RWPE2 (cell line): ENCODE results near the gene RPS16.
A peak's percentile ranks its signal among the peaks of the same experiment; 100 is the strongest.

Experiments
- ATAC-seq: fragments of 200-7000 bp; cut with Tn5 transposase; 3 replicates; pipeline ENCODE4 v1.9.1; 2021; ENCODE audit warnings: low read depth
- DNase-seq: peaks from one replicate; pipeline ENCODE4 v3.0.0-alpha.2; 2020; ENCODE audit warnings: low spot score
- H3K27ac ChIP-seq: fragments of 450-650 bp; 2 replicates; pipeline ENCODE4 v1.5.1; 2017; ENCODE audit warnings: mild to moderate bottlenecking; ENCODE audit not compliant: poor library complexity, severe bottlenecking
- H3K27me3 ChIP-seq: fragments of 250-450 bp; sonication (Bioruptor Pico); 2 replicates; pipeline ENCODE4 v1.5.1; 2021; ENCODE audit warnings: mild to moderate bottlenecking, moderate library complexity; ENCODE audit not compliant: insufficient read depth, poor library complexity, severe bottlenecking
- H3K36me3 ChIP-seq: fragments of 250-450 bp; sonication (Bioruptor Pico); 2 replicates; pipeline ENCODE4 v1.5.1; 2020; ENCODE audit warnings: low read depth, mild to moderate bottlenecking, moderate library complexity
- H3K4me1 ChIP-seq: fragments of 250-450 bp; sonication (Bioruptor Pico); 2 replicates; pipeline ENCODE4 v1.5.1; 2021; ENCODE audit warnings: mild to moderate bottlenecking, moderate library complexity; ENCODE audit not compliant: insufficient read depth, poor library complexity, severe bottlenecking
- H3K4me3 ChIP-seq: fragments of 250-450 bp; sonication (Bioruptor Pico); 2 replicates; pipeline ENCODE4 v1.5.1; 2021; ENCODE audit warnings: mild to moderate bottlenecking, moderate library complexity; ENCODE audit not compliant: severe bottlenecking
- H3K9me3 ChIP-seq: fragments of 250-450 bp; sonication (Bioruptor Pico); 2 replicates; pipeline ENCODE4 v1.5.1; 2021; ENCODE audit warnings: mild to moderate bottlenecking, moderate library complexity; ENCODE audit not compliant: severe bottlenecking
- CTCF ChIP-seq: fragments of 450-650 bp; IDR thresholded peaks from one replicate; pipeline ENCODE4 v1.5.1; 2017; ENCODE audit warnings: mild to moderate bottlenecking, moderate library complexity; ENCODE audit not compliant: poor library complexity, severe bottlenecking

RPS16 gene

DNA sequence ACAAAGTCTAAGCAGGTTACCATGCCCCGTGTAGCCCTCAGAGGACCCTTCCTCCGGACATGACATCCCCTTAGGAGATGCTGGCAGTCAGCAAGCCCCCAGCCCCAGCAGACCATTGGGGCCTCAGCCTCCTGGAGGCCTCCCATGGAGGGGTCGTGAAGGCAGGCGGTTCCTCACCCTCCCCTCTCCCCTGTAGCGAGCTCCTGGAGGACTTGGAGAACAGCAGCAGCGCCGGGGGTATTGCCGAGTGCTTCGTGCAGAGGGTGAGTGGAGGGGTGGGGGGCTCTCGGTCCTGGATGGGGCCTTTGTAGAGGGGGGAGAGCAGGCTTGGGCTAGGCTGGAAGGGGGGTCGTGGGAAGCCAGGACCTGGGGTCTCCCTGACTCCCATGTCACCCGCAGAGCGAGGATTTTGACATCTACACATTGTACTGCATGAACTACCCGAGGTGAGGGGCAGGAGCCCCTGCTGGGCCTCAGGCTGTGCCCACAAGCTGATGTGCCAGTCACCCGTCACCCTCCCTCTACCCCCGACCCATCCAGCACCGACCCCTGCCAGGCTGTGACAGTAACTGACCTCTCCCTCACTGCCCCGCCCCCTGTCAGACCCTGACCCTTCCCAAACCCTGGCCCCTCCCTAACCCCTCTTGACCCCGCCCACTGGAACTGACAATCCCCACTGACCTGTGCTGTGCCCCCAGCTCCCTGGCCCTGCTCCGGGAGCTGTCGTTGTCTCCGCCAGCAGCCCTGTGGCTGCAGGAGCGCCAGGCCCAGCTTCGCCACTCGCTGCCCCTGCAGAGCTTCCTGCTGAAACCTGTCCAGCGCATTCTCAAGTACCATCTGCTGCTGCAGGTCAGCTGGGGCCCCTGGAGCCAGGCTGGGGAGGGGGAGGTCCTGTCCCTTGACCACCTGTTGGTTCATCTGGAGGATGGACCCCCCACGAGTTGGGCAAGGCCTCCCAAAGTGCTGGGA is 19.3 kb downstream of the RPS16 start:
- H3K9me3 ChIP-seq = no peaks in the 10 kb centered on the region
- TF ChIP-seq CTCF = no peak
- ATAC-seq = no peak
- H3K27ac ChIP-seq = no peak overlapping the region
- DNase-seq = no peak
- peaks cover 50% of the 10 kb centered on the region for H3K36me3 ChIP-seq
- H3K4me1 ChIP-seq = peaks cover 3% of the 10 kb centered on the region
- no peak overlapping the region for H3K4me3 ChIP-seq
- no peaks in the 10 kb centered on the region for H3K27me3 ChIP-seq

GRCh38 chr19:39415111-39416046 is 20.4 kb downstream of the RPS16 start:
- DNase-seq (no peak), ATAC-seq (no peak)
- H3K4me3 ChIP-seq = no peak overlapping the region
- no peaks in the 10 kb centered on the region for H3K9me3 ChIP-seq
- H3K27ac ChIP-seq = no peak overlapping the region
- peaks cover 12% of the 10 kb centered on the region for H3K4me1 ChIP-seq
- no peak for TF ChIP-seq CTCF
- H3K27me3 ChIP-seq = no peaks in the 10 kb centered on the region
- peaks cover 45% of the 10 kb centered on the region for H3K36me3 ChIP-seq

DNA sequence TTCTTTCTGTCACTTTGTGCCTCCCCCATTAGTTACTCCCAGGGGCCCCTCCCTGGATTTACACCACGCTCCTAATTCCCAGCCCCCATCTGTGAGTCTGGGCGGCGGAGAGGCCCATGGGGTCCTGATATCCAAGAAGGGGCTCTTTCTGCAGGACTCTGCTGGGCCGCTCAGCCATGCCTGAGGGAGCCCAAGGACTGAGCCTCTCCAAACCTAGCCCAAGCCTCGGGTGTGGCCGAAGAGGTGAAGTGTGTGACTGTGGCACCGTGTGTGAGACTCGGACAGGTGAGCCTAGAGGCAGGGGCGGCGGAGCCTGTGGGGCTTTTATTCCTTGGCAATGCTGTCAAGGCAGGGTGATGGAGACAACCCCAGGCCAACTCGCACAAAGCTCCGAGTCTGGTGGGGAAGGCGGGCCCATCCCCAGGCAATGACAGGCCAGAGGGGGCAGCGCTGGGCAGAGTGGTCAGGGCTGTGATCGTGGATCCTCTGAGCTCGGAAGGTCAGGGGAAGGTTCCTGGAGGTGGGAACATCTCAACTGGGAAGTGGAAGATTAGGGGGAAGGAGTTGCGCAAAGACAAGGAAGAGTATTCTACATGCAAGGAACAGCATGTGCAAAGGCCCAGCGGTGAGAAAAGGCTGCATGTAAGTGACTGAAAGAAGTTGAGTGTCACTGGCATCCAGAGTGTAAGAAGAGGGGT is 21.7 kb downstream of the RPS16 start:
- DNase-seq (no peak), ATAC-seq (no peak)
- Histone ChIP-seq H3K4me3 (peak overlapping the region; percentile 84), H3K27me3 (no peaks in the 10 kb centered on the region), H3K4me1 (peaks cover 13% of the 10 kb centered on the region), H3K27ac (peak overlapping the region; percentile 97), H3K9me3 (no peaks in the 10 kb centered on the region), H3K36me3 (peaks cover 34% of the 10 kb centered on the region)
- TF ChIP-seq CTCF = peak; percentile 15

GRCh38 chr19:39413272-39413910 is 22.4 kb downstream of the RPS16 start:
- no peak for DNase-seq
- H3K4me1 ChIP-seq = peaks cover 13% of the 10 kb centered on the region

More at GRCh38 chr19:39413272-39413910, 22.4 kb downstream of the RPS16 start:
- Histone ChIP-seq H3K27me3 (no peaks in the 10 kb centered on the region), H3K36me3 (peaks cover 34% of the 10 kb centered on the region), H3K27ac (peak overlapping the region; percentile 97), H3K4me3 (peak overlapping the region; percentile 84), H3K9me3 (no peaks in the 10 kb centered on the region)
- no peak for TF ChIP-seq CTCF
- ATAC-seq = peak; percentile 2; the same call in 1 of the 3 replicates
